Liver (tissue), 9 donors: Measurements from ENCODE around the gene CD28. TPM values are rescaled to one million over a fixed set of nuclear protein-coding genes. Genes with fewer than 3 reads are reported as not detected.

Experiments used
- DNase-seq: peaks from one replicate; pipeline ENCODE4 v3.0.0-alpha.2; 2017; ENCODE audit warnings: low spot score
- H3K27ac ChIP-seq, 2 donors: one replicate each; pipeline ENCODE4 v1.7.0; 2013; ENCODE audit warnings: inconsistent platforms in 2 of 2, low read length in 2 of 2, control low read depth in 1 of 2, low read depth in 1 of 2, mild to moderate bottlenecking in 1 of 2
- H3K27me3 ChIP-seq, 4 donors: one replicate each; pipeline versions ENCODE4 v1.6.1 to v1.7.0; 2013; ENCODE audit warnings: low read length in 3 of 4, inconsistent platforms in 1 of 4, mild to moderate bottlenecking in 1 of 4, moderate library complexity in 1 of 4; ENCODE audit not compliant: control insufficient read depth in 4 of 4, insufficient read depth in 4 of 4
- H3K36me3 ChIP-seq, 4 donors: one replicate each; pipeline versions ENCODE4 v1.6.1 to v1.7.0; 2013; ENCODE audit warnings: low read length in 3 of 4, mild to moderate bottlenecking in 3 of 4, low read depth in 1 of 4, moderate library complexity in 1 of 4; ENCODE audit not compliant: control insufficient read depth in 4 of 4, insufficient read depth in 3 of 4
- H3K4me1 ChIP-seq, 4 donors: one replicate each; pipeline versions ENCODE4 v1.6.1 to v1.7.0; 2013; ENCODE audit warnings: low read length in 3 of 4, mild to moderate bottlenecking in 3 of 4, moderate library complexity in 1 of 4; ENCODE audit not compliant: control insufficient read depth in 4 of 4, insufficient read depth in 4 of 4
- H3K4me3 ChIP-seq, 3 donors: one replicate each; pipeline versions ENCODE4 v1.6.1 to v1.7.0; 2013; ENCODE audit warnings: low read length in 3 of 3, control low read depth in 1 of 3, low read depth in 1 of 3, mild to moderate bottlenecking in 1 of 3
- H3K9ac ChIP-seq, 2 donors: one replicate each; pipeline ENCODE4 v1.7.0; 2013; ENCODE audit warnings: low read length in 2 of 2, mild to moderate bottlenecking in 2 of 2, moderate library complexity in 2 of 2, control low read depth in 1 of 2, low read depth in 1 of 2
- H3K9me3 ChIP-seq, 4 donors: one replicate each; pipeline versions ENCODE4 v1.6.1 to v1.7.0; 2013; ENCODE audit warnings: low read length in 3 of 4; ENCODE audit not compliant: control insufficient read depth in 4 of 4
- EGR1 ChIP-seq, 2 donors: IDR thresholded peaks; 2 replicates each; pipeline ENCODE4 v1.6.1; 2016 to 2018; ENCODE audit warnings: antibody characterized with exemption in 2 of 2, low read depth in 2 of 2
- FOXA1 ChIP-seq: IDR thresholded peaks from 2 replicates; pipeline ENCODE4 v1.6.1; 2016; ENCODE audit warnings: antibody characterized with exemption
- GABPA ChIP-seq, 2 donors: IDR thresholded peaks in 1 of 2; conservative IDR thresholded peaks in 1 of 2; 2 replicates each; pipeline ENCODE4 v1.6.1; 2016; ENCODE audit warnings: antibody characterized with exemption in 2 of 2, mild to moderate bottlenecking in 1 of 2, moderate library complexity in 1 of 2
- HNF4G ChIP-seq: IDR thresholded peaks from 2 replicates; pipeline ENCODE4 v1.6.1; 2016; ENCODE audit warnings: antibody characterized with exemption
- JUND ChIP-seq, 2 donors: IDR thresholded peaks; 2 replicates each; pipeline ENCODE4 v1.6.1; 2016; ENCODE audit warnings: antibody characterized with exemption in 2 of 2
- NR2F2 ChIP-seq: IDR thresholded peaks from 2 replicates; pipeline ENCODE4 v1.6.1; 2016; ENCODE audit warnings: antibody characterized with exemption
- RAD21 ChIP-seq, 2 donors: IDR thresholded peaks; 2 replicates each; pipeline ENCODE4 v1.6.1; 2016; ENCODE audit warnings: antibody characterized with exemption in 2 of 2, mild to moderate bottlenecking in 2 of 2
- RXRA ChIP-seq, 2 donors: IDR thresholded peaks; 2 replicates each; pipeline ENCODE4 v1.6.1; 2017 to 2018; ENCODE audit warnings: antibody characterized with exemption in 2 of 2, mild to moderate bottlenecking in 1 of 2
- YY1 ChIP-seq: IDR thresholded peaks from 2 replicates; pipeline ENCODE4 v1.6.1; 2016; ENCODE audit warnings: antibody characterized with exemption, mild to moderate bottlenecking
- WGBS: extraction: QIAGEN DNeasy Blood & Tissue Kit; methylation state at CpG from one replicate; pipeline ENCODE4 v1.1.7; 2013; 5-methylcytosine and 5-hydroxymethylcytosine counted together
- polyA plus RNA-seq, 2 donors: library from polyadenylated mRNA; stranded (reverse) in 1 of 2; unstranded in 1 of 2; fragments of 200-250 nt in 1 of 2; fragments of >200 nt in 1 of 2; fragmentation: Nextera tagmentation in 1 of 2; extraction: Ambion mirVana in 1 of 2; gene quantifications; one replicate each; pipeline versions ENCODE4 v1.2.1 to v1.2.3, GENCODE V29; 2013 to 2015
- total RNA-seq, 2 donors: library from RNA; depleted of rRNA; stranded (reverse); fragments of >200 nt; gene quantifications; one replicate each; pipeline ENCODE4 v1.2.3, GENCODE V29; 2014
- TF ChIP-seq, protein P1 (sequence below): IDR thresholded peaks from 2 replicates; pipeline ENCODE4 v1.6.1; 2016; ENCODE audit warnings: antibody characterized with exemption, mild to moderate bottlenecking
- TF ChIP-seq, protein P2 (sequence below): IDR thresholded peaks from 2 replicates; pipeline ENCODE4 v1.6.1; 2016; ENCODE audit warnings: antibody characterized with exemption
- TF ChIP-seq, protein P3 (sequence below): IDR thresholded peaks from 2 replicates; pipeline ENCODE4 v1.6.1; 2016; ENCODE audit warnings: antibody characterized with exemption
- TF ChIP-seq, protein P4 (sequence below): IDR thresholded peaks from 2 replicates; pipeline ENCODE4 v1.6.1; 2016; ENCODE audit warnings: antibody characterized with exemption
- donor health status: healthy.
- donor health status: healthy.
- donor health status: healthy.
- donor health status: healthy.
- donor health status: healthy.

Gene CD28
- total and polyA plus RNA-seq, 4 donors = 0.08 to 0.93 (median 0.33) TPM

DNA sequence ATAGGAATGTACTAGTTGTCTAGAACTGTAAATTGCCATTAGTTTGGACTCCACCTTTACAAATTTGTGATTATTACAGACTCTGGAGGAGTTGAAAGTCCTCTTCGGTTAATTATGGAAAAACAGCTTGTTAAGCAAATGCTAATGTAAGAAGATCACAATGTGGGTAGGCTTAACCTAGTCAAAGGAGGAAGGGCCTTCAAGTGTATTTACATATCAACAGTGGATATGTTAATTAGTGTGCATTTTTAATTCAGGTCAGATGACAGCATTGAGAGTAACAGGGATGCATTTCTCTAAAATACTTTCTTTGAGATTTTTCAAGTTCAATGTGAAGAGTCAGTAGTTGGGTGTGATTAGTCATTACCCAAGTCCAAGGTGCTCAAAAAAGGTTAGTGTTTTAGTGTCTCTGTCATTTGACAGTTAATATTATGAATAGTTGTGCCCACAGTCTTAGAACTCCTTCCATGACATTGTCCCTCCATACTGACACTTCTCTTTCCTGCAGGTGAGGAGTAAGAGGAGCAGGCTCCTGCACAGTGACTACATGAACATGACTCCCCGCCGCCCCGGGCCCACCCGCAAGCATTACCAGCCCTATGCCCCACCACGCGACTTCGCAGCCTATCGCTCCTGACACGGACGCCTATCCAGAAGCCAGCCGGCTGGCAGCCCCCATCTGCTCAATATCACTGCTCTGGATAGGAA is 28.0 kb downstream of the CD28 start:
- no peaks in the 10 kb centered on the region for H3K27me3 ChIP-seq

DNA sequence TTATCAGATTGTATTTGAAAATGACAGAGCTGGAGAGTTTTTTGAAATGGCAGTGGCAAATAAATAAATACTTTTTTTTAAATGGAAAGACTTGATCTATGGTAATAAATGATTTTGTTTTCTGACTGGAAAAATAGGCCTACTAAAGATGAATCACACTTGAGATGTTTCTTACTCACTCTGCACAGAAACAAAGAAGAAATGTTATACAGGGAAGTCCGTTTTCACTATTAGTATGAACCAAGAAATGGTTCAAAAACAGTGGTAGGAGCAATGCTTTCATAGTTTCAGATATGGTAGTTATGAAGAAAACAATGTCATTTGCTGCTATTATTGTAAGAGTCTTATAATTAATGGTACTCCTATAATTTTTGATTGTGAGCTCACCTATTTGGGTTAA is 30.9 kb downstream of the CD28 start:
- Histone ChIP-seq H3K27ac (no peak overlapping the region), H3K9ac (no peak overlapping the region), H3K27me3 (no peaks in the 10 kb centered on the region), H3K4me3 (no peak overlapping the region), H3K9me3 (no peaks in the 10 kb centered on the region), H3K4me1 (no peaks in the 10 kb centered on the region), H3K36me3 (no peaks in the 10 kb centered on the region)
- 97% methylated on average over 1 of the region's 1 CpG for WGBS
- no peak for TF ChIP-seq GABPA (IDR thresholded peaks at IDR 0.05 in 1 of 2, conservative IDR thresholded peaks at IDR 0.05 in 1 of 2)
- TF ChIP-seq, protein P1, sequence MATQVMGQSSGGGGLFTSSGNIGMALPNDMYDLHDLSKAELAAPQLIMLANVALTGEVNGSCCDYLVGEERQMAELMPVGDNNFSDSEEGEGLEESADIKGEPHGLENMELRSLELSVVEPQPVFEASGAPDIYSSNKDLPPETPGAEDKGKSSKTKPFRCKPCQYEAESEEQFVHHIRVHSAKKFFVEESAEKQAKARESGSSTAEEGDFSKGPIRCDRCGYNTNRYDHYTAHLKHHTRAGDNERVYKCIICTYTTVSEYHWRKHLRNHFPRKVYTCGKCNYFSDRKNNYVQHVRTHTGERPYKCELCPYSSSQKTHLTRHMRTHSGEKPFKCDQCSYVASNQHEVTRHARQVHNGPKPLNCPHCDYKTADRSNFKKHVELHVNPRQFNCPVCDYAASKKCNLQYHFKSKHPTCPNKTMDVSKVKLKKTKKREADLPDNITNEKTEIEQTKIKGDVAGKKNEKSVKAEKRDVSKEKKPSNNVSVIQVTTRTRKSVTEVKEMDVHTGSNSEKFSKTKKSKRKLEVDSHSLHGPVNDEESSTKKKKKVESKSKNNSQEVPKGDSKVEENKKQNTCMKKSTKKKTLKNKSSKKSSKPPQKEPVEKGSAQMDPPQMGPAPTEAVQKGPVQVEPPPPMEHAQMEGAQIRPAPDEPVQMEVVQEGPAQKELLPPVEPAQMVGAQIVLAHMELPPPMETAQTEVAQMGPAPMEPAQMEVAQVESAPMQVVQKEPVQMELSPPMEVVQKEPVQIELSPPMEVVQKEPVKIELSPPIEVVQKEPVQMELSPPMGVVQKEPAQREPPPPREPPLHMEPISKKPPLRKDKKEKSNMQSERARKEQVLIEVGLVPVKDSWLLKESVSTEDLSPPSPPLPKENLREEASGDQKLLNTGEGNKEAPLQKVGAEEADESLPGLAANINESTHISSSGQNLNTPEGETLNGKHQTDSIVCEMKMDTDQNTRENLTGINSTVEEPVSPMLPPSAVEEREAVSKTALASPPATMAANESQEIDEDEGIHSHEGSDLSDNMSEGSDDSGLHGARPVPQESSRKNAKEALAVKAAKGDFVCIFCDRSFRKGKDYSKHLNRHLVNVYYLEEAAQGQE = no peak
- TF ChIP-seq, protein P2, sequence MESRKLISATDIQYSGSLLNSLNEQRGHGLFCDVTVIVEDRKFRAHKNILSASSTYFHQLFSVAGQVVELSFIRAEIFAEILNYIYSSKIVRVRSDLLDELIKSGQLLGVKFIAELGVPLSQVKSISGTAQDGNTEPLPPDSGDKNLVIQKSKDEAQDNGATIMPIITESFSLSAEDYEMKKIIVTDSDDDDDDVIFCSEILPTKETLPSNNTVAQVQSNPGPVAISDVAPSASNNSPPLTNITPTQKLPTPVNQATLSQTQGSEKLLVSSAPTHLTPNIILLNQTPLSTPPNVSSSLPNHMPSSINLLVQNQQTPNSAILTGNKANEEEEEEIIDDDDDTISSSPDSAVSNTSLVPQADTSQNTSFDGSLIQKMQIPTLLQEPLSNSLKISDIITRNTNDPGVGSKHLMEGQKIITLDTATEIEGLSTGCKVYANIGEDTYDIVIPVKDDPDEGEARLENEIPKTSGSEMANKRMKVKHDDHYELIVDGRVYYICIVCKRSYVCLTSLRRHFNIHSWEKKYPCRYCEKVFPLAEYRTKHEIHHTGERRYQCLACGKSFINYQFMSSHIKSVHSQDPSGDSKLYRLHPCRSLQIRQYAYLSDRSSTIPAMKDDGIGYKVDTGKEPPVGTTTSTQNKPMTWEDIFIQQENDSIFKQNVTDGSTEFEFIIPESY = no peak
- DNase-seq = no peak

More for the DNA sequence above, 28.0 kb downstream of the CD28 start:
- H3K9me3 ChIP-seq = no peaks in the 10 kb centered on the region
- no peaks in the 10 kb centered on the region for H3K4me1 ChIP-seq
- H3K9ac ChIP-seq = no peak overlapping the region
- H3K27ac ChIP-seq = no peak overlapping the region
- no peaks in the 10 kb centered on the region for H3K36me3 ChIP-seq
- H3K4me3 ChIP-seq = no peak overlapping the region
- TF ChIP-seq, protein P3, sequence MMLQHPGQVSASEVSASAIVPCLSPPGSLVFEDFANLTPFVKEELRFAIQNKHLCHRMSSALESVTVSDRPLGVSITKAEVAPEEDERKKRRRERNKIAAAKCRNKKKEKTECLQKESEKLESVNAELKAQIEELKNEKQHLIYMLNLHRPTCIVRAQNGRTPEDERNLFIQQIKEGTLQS = no peak
- TF ChIP-seq JUND (IDR thresholded peaks at IDR 0.05) (no peak), YY1 (no peak), RXRA (IDR thresholded peaks at IDR 0.05) (no peak), FOXA1 (no peak)
- TF ChIP-seq, protein P4, sequence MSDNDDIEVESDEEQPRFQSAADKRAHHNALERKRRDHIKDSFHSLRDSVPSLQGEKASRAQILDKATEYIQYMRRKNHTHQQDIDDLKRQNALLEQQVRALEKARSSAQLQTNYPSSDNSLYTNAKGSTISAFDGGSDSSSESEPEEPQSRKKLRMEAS = no peak
- DNase-seq = no peak
- 97% methylated on average over 12 of the region's 12 CpGs for WGBS

DNA sequence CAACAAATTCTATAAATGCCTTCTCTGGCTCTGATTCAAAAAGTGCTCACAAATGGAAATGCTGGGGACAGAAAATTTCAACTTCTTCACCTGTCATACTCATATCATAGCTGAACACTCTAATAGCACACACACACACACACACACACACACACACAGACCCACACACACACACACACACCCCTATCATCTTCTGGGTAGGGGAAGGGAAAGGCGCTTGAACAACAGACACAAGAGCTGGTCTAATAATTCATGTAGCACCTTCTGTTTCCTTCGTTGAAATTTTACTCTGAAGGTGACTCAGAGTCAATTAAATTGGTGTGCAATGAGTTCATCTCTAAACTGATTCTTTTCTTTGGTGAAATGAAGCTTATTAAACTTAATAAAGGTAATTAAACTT is 32.9 kb downstream of the CD28 start:
- no peak for DNase-seq
- Histone ChIP-seq H3K27me3 (no peaks in the 10 kb centered on the region), H3K9me3 (no peaks in the 10 kb centered on the region), H3K4me1 (no peaks in the 10 kb centered on the region), H3K9ac (no peak overlapping the region), H3K36me3 (no peaks in the 10 kb centered on the region), H3K4me3 (no peak overlapping the region), H3K27ac (no peak overlapping the region)
- WGBS = 88% methylated on average over 2 of the region's 2 CpGs
- TF ChIP-seq, protein P4 = no peak
- TF ChIP-seq RXRA (IDR thresholded peaks at IDR 0.05) (no peak), RAD21 (IDR thresholded peaks at IDR 0.05) (no peak), GABPA (IDR thresholded peaks at IDR 0.05 in 1 of 2, conservative IDR thresholded peaks at IDR 0.05 in 1 of 2) (no peak), NR2F2 (no peak), EGR1 (IDR thresholded peaks at IDR 0.05; ENCODE audit: low read depth in 2 of 2) (no peak), JUND (IDR thresholded peaks at IDR 0.05) (no peak), FOXA1 (no peak), HNF4G (no peak)
- TF ChIP-seq, protein P2 = no peak
- TF ChIP-seq, protein P1 = no peak
